Adrenal gland (tissue), 5 donors: ENCODE measurements around the gene HIGD2A.

Experiments
- CTCF ChIP-seq, 6 experiments: fragments of 450-650 bp in 4 of 6; fragments of 200-600 bp in 2 of 6; sonication (generic) in 1 of 6; IDR thresholded peaks; 1 replicate in 5 of 6; 2 replicates in 1 of 6; pipeline versions ENCODE4 v1.5.1 to v1.8.0; 2016 to 2021; ENCODE audit warnings: antibody characterized with exemption in 6 of 6, mild to moderate bottlenecking in 2 of 6, moderate library complexity in 1 of 6
- POLR2A ChIP-seq, 2 donors: fragments of 450-650 bp; IDR thresholded peaks; one replicate each; pipeline ENCODE4 v1.6.1; 2017; ENCODE audit warnings: antibody characterized with exemption in 2 of 2, mild to moderate bottlenecking in 2 of 2, moderate library complexity in 1 of 2
- donor health status: DM: no; HTN: no; CAD: no.

GRCh38 chr5:176414704-176415103, 26.2 kb downstream of the HIGD2A start:
- no peak for TF ChIP-seq CTCF (IDR thresholded peaks at IDR 0.05)
- TF ChIP-seq POLR2A (IDR thresholded peaks at IDR 0.05) = no peak
